Mammary epithelial cell (primary cell): ENCODE data around the gene GARIN5A.

ENCODE experiments used
- EZH2 ChIP-seq: IDR thresholded peaks from 2 replicates; pipeline ENCODE4 v1.6.1; 2012; ENCODE audit warnings: low read length, inconsistent platforms, borderline replicate concordance
- TF ChIP-seq, protein P1 (sequence below), 2 donors: IDR thresholded peaks in 1 of 2; conservative IDR thresholded peaks in 1 of 2; 2 replicates each; pipeline ENCODE4 v1.5.1; 2011 to 2012; ENCODE audit warnings: inconsistent platforms in 2 of 2, low read length in 2 of 2, mild to moderate bottlenecking in 2 of 2, control low read depth in 1 of 2, low read depth in 1 of 2; ENCODE audit not compliant: insufficient read depth in 1 of 2; ENCODE audit errors: extremely low read depth in 1 of 2

DNA sequence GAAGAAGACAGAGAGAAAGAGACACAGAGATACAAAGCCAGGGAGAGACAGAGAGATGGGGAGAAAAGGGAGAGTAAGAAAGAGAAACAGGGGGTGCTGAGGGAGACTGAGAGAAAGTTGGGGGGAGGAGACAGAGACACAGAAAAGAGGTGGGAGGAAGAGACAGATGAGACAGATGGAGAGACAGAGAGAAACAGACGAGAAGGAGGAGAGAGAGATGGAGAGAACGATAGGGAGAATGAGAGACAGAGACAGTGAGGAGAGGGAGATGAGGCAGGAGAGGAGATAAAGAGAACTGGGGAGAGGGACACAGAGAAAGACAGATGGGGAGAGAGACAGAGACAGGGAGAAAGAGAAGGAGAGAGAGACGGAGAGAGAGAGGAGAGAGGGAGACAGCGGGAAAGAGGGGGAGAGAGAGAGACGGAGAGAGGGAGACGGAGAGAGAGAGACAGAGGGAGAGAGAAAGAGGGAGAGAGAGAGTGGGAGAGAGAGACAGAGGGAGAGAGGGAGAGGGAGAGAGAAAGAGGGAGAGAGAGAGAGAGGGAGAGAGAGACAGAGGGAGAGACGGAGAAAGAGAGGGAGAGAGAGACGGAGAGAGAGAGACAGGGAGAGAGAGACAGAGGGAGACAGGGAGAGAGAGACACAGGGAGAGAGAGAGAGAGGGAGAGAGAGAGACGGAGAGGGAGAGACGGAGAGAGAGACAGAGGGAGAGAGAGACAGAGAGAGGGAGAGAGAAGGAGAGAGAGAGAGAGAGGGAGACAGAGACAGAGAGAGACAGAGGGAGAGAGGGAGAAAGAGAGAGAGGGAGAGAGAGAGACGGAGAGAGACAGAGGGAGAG, 21.8 kb upstream of the GARIN5A start:
- TF ChIP-seq, protein P1, sequence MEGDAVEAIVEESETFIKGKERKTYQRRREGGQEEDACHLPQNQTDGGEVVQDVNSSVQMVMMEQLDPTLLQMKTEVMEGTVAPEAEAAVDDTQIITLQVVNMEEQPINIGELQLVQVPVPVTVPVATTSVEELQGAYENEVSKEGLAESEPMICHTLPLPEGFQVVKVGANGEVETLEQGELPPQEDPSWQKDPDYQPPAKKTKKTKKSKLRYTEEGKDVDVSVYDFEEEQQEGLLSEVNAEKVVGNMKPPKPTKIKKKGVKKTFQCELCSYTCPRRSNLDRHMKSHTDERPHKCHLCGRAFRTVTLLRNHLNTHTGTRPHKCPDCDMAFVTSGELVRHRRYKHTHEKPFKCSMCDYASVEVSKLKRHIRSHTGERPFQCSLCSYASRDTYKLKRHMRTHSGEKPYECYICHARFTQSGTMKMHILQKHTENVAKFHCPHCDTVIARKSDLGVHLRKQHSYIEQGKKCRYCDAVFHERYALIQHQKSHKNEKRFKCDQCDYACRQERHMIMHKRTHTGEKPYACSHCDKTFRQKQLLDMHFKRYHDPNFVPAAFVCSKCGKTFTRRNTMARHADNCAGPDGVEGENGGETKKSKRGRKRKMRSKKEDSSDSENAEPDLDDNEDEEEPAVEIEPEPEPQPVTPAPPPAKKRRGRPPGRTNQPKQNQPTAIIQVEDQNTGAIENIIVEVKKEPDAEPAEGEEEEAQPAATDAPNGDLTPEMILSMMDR (conservative IDR thresholded peaks at IDR 0.05 in 1 of 2, IDR thresholded peaks at IDR 0.05 in 1 of 2; ENCODE audit: extremely low read depth in 1 of 2, insufficient read depth in 1 of 2, low read depth in 1 of 2, low read length in 2 of 2): no peak
- TF ChIP-seq EZH2: no peak
